H1 (cell line): ENCODE results near the gene RAPH1. TPM values are rescaled to one million over a fixed set of nuclear protein-coding genes. Genes with fewer than 3 reads are reported as not detected.

Experiments
- CTCF ChIA-PET: fragments of 300-600 bp; sonication (Branson Sonifier 250); formaldehyde crosslinking; loops from one replicate; lab custom pipeline; 2021; ENCODE audit not compliant: partially characterized antibody; lab: Charles Lee
- POLR2A ChIA-PET: fragments of 300-600 bp; sonication (Branson Sonifier 250); formaldehyde crosslinking; loops from one replicate; lab custom pipeline; 2021; ENCODE audit warnings: inconsistent platforms; ENCODE audit not compliant: partially characterized antibody; lab: Charles Lee
- DNase-seq, 2 experiments: peaks; one replicate each; pipeline versions ENCODE4 v3.0.0 to v3.0.0-alpha.2; 2010 to 2022; ENCODE audit warnings: low spot score in 2 of 2, low read depth in 1 of 2, mixed read lengths in 1 of 2
- FAIRE-seq: peaks from 2 replicates; lab custom pipeline; 2011; peaks lifted over from hg19 to GRCh38; lab: Jason Lieb, UNC
- H2AFZ ChIP-seq: 2 replicates; pipeline ENCODE4 v1.8.1; 2012; ENCODE audit warnings: low read length, inconsistent platforms
- H2AK5ac ChIP-seq: 2 replicates; pipeline ENCODE4 v1.6.1; 2013; ENCODE audit warnings: low read depth, low read length
- H2BK120ac ChIP-seq: replicated peaks from 2 replicates; pipeline ENCODE3; 2013; ENCODE audit warnings: low read depth, low read length, inconsistent platforms
- H2BK12ac ChIP-seq: 2 replicates; pipeline ENCODE4 v1.6.1; 2013; ENCODE audit warnings: low read depth, low read length
- H2BK15ac ChIP-seq: 2 replicates; pipeline ENCODE4 v1.6.1; 2013; ENCODE audit warnings: low read length
- H2BK20ac ChIP-seq: 2 replicates; pipeline ENCODE4 v1.6.1; 2013; ENCODE audit warnings: low read length
- H2BK5ac ChIP-seq: 2 replicates; pipeline ENCODE4 v1.6.1; 2013; ENCODE audit warnings: low read depth, low read length
- H3K14ac ChIP-seq: 2 replicates; pipeline ENCODE4 v1.6.1; 2013; ENCODE audit warnings: inconsistent platforms; ENCODE audit not compliant: insufficient read length
- H3K18ac ChIP-seq: 2 replicates; pipeline ENCODE4 v1.6.1; 2013; ENCODE audit warnings: low read length; ENCODE audit errors: extremely low read depth
- H3K23ac ChIP-seq: 2 replicates; pipeline ENCODE4 v1.6.1; 2013; ENCODE audit warnings: inconsistent platforms; ENCODE audit not compliant: insufficient read length
- H3K23me2 ChIP-seq: 2 replicates; pipeline ENCODE4 v1.6.1; 2013; ENCODE audit warnings: low read depth, low read length
- H3K27ac ChIP-seq: 2 replicates; pipeline ENCODE4 v1.6.1; 2011; ENCODE audit warnings: low read depth, low read length, inconsistent platforms
- H3K27me3 ChIP-seq, 4 experiments: replicated peaks in 1 of 4; 1 replicate in 1 of 4; 2 replicates in 3 of 4; pipeline versions ENCODE4 v1.6.1 to v1.8.1; 2011 to 2013; ENCODE audit warnings: low read length in 3 of 4, mild to moderate bottlenecking in 3 of 4, inconsistent platforms in 2 of 4, mixed read lengths in 2 of 4, moderate library complexity in 1 of 4; ENCODE audit not compliant: control insufficient read depth in 3 of 4, insufficient read depth in 3 of 4; ENCODE audit errors: extremely low read depth in 1 of 4
- H3K36me3 ChIP-seq, 4 experiments: 2 replicates each; pipeline versions ENCODE4 v1.6.1 to v1.8.1; 2011 to 2013; ENCODE audit warnings: mild to moderate bottlenecking in 4 of 4, low read length in 3 of 4, moderate library complexity in 2 of 4, control low read depth in 1 of 4, inconsistent platforms in 1 of 4; ENCODE audit not compliant: insufficient read depth in 4 of 4, control insufficient read depth in 2 of 4
- H3K4ac ChIP-seq: replicated peaks from 2 replicates; pipeline ENCODE3; 2013; ENCODE audit warnings: low read length, low read depth, mixed read lengths, inconsistent platforms; ENCODE audit not compliant: insufficient read length
- H3K4me1 ChIP-seq, 4 experiments: replicated peaks in 1 of 4; 1 replicate in 1 of 4; 2 replicates in 3 of 4; pipeline versions ENCODE4 v1.6.1 to v1.8.1; 2011 to 2013; ENCODE audit warnings: low read length in 3 of 4, inconsistent platforms in 2 of 4, mixed read lengths in 1 of 4; ENCODE audit not compliant: insufficient read depth in 4 of 4, control insufficient read depth in 3 of 4
- H3K4me2 ChIP-seq, 2 experiments: 2 replicates each; pipeline versions ENCODE4 v1.6.1 to v1.8.1; 2011 to 2013; ENCODE audit warnings: low read depth in 2 of 2, low read length in 2 of 2, control low read depth in 1 of 2, inconsistent platforms in 1 of 2, mild to moderate bottlenecking in 1 of 2; ENCODE audit not compliant: insufficient read depth in 1 of 2
- H3K4me3 ChIP-seq, 4 experiments: fragments of 200-600, 300-600 bp in 1 of 4; sonication (generic), shearing (Covaris generic), sonication (Bioruptor Twin) in 1 of 4; 2 replicates each; pipeline versions ENCODE4 v1.5.1 to v1.8.1; 2011 to 2016; ENCODE audit warnings: low read length in 4 of 4, low read depth in 3 of 4, control low read depth in 2 of 4, inconsistent platforms in 2 of 4, mild to moderate bottlenecking in 2 of 4, mixed read lengths in 1 of 4, moderate library complexity in 1 of 4; ENCODE audit not compliant: insufficient read depth in 2 of 4; ENCODE audit errors: extremely low read depth in 1 of 4
- H3K56ac ChIP-seq: replicated peaks from 2 replicates; pipeline ENCODE3; 2013; ENCODE audit warnings: low read depth, mild to moderate bottlenecking, mixed read lengths, low read length, inconsistent platforms; ENCODE audit not compliant: insufficient read length
- H3K79me1 ChIP-seq: 2 replicates; pipeline ENCODE4 v1.6.1; 2013; ENCODE audit warnings: low read depth, low read length, control low read depth
- H3K79me2 ChIP-seq, 2 experiments: 2 replicates each; pipeline versions ENCODE4 v1.6.1 to v1.8.1; 2012 to 2013; ENCODE audit warnings: low read length in 2 of 2, mild to moderate bottlenecking in 2 of 2, inconsistent platforms in 1 of 2; ENCODE audit not compliant: insufficient read depth in 2 of 2, control insufficient read depth in 1 of 2
- H3K9ac ChIP-seq, 4 experiments: replicated peaks in 1 of 4; 1 replicate in 1 of 4; 2 replicates in 3 of 4; pipeline versions ENCODE4 v1.6.1 to v1.8.1; 2011 to 2013; ENCODE audit warnings: low read depth in 3 of 4, low read length in 3 of 4, control low read depth in 2 of 4, mild to moderate bottlenecking in 2 of 4, moderate library complexity in 2 of 4, inconsistent platforms in 1 of 4; ENCODE audit errors: extremely low read depth in 1 of 4
- H3K9me3 ChIP-seq, 2 experiments: 2 replicates each; pipeline versions ENCODE4 v1.6.1 to v1.8.1; 2012 to 2013; ENCODE audit warnings: mild to moderate bottlenecking in 2 of 2, moderate library complexity in 2 of 2, control low read depth in 1 of 2, inconsistent platforms in 1 of 2, low read depth in 1 of 2, low read length in 1 of 2, mixed read lengths in 1 of 2; ENCODE audit not compliant: insufficient read depth in 2 of 2
- H4K20me1 ChIP-seq, 2 experiments: replicated peaks in 1 of 2; 2 replicates each; pipeline versions ENCODE3 to v1.8.1; 2011 to 2013; ENCODE audit warnings: inconsistent platforms in 2 of 2, low read length in 2 of 2, mild to moderate bottlenecking in 1 of 2; ENCODE audit not compliant: insufficient read depth in 2 of 2, control insufficient read depth in 1 of 2
- H4K5ac ChIP-seq: 2 replicates; pipeline ENCODE4 v1.6.1; 2013; ENCODE audit warnings: low read length, low read depth, mixed read lengths, inconsistent platforms; ENCODE audit not compliant: insufficient read length
- H4K8ac ChIP-seq: 2 replicates; pipeline ENCODE4 v1.8.0; 2013; ENCODE audit warnings: mild to moderate bottlenecking, moderate library complexity, low read length, inconsistent platforms; ENCODE audit not compliant: insufficient read depth; ENCODE audit errors: extremely low read depth
- H4K91ac ChIP-seq: replicated peaks from 2 replicates; pipeline ENCODE3; 2013; ENCODE audit warnings: low read length, mixed read lengths, inconsistent platforms; ENCODE audit not compliant: insufficient read length
- ASH2L ChIP-seq: fragments of 200-600, 300-600 bp; sonication (generic); IDR thresholded peaks from one replicate; pipeline ENCODE4 v1.7.1; 2017; ENCODE audit warnings: low read length
- ATF2 ChIP-seq: IDR thresholded peaks from 2 replicates; pipeline ENCODE4 v1.6.1; 2012; ENCODE audit warnings: low read length, inconsistent platforms
- BRCA1 ChIP-seq: IDR thresholded peaks from 2 replicates; pipeline ENCODE4 v1.6.1; 2012; ENCODE audit warnings: low read depth, low read length, improper control_type of control experiment
- CEBPB ChIP-seq: IDR thresholded peaks from 2 replicates; pipeline ENCODE4 v1.6.1; 2012; ENCODE audit warnings: low read depth, low read length
- EP300 ChIP-seq, 2 experiments: IDR thresholded peaks; 1 replicate in 1 of 2; 2 replicates in 1 of 2; pipeline ENCODE4 v1.6.1; 2011 to 2012; ENCODE audit warnings: low read depth in 2 of 2, low read length in 2 of 2, mild to moderate bottlenecking in 2 of 2, borderline replicate concordance in 1 of 2, inconsistent platforms in 1 of 2, moderate library complexity in 1 of 2
- KDM5A ChIP-seq: fragments of 200-600 bp; IDR thresholded peaks from 2 replicates; pipeline ENCODE4 v1.7.1; 2012; ENCODE audit warnings: mild to moderate bottlenecking, low read length, inconsistent platforms, mixed read lengths
- RNF2 ChIP-seq: fragments of 200-900, 300-1000 bp; sonication (generic); IDR thresholded peaks from 2 replicates; pipeline ENCODE4 v1.7.1; 2016; ENCODE audit warnings: borderline replicate concordance, low read depth, mild to moderate bottlenecking, antibody characterized with exemption, low read length; ENCODE audit not compliant: poor library complexity, severe bottlenecking; ENCODE audit errors: missing control alignments
- TAF1 ChIP-seq: IDR thresholded peaks from 2 replicates; pipeline ENCODE4 v1.6.1; 2011; ENCODE audit warnings: mild to moderate bottlenecking, low read depth, low read length
- YY1 ChIP-seq: IDR thresholded peaks from 2 replicates; pipeline ENCODE4 v1.6.1; 2011; ENCODE audit warnings: low read depth, mild to moderate bottlenecking, low read length
- WGBS, 2 experiments: shearing (Covaris generic) in 1 of 2; methylation state at CpG; one replicate each; pipeline versions ENCODE4 v1.1.6 to v1.1.7; 2013 to 2015; ENCODE audit warnings: low lambda C conversion rate in 2 of 2, mixed read lengths in 2 of 2, inconsistent platforms in 1 of 2, low coverage in 1 of 2, missing lambda C conversion rate in 1 of 2; ENCODE audit not compliant: insufficient replicate concordance in 2 of 2, insufficient coverage in 1 of 2, insufficient read length in 1 of 2; ENCODE audit errors: extremely low coverage in 1 of 2, missing lambda C conversion rate in 1 of 2; 5-methylcytosine and 5-hydroxymethylcytosine counted together
- polyA plus RNA-seq, 7 experiments: library from polyadenylated mRNA; depleted of rRNA in 3 of 7; stranded (reverse) in 5 of 7; unstranded in 2 of 7; fragments of >200 nt in 5 of 7; fragments of 200-250 nt in 2 of 7; gene quantifications; 1 replicate in 5 of 7; 2 replicates in 1 of 7; 4 replicates in 1 of 7; pipeline versions ENCODE4 v1.2.1 to v1.2.3, GENCODE V29; 2011 to 2013; ENCODE audit warnings: missing spikeins in 2 of 7, mixed read lengths in 2 of 7
- total RNA-seq: library from RNA; stranded (reverse); fragmentation: NEBNext Ultra II Directional; extraction: Animal tissue kit (Norgen Biotek cat#: 25700); gene quantifications from 2 replicates; pipeline ENCODE4 v1.2.1, GENCODE V29; 2021

The RAPH1 gene
- total and polyA plus RNA-seq, 2 of the 8 experiments (the other 6 are each of a cell fraction or from before 2014, with no cell fraction given): 3.8 to 27.4 TPM

GRCh38 chr2:203346612-203347011, 188.5 kb downstream of the RAPH1 start:
- Histone ChIP-seq H3K23me2 (no peaks in the 10 kb centered on the region), H3K4me2 (no peak overlapping the region), H3K18ac (no peak overlapping the region), H2AFZ (no peak overlapping the region), H3K79me2 (peaks cover 6 to 93% of the 10 kb centered on the region in 2 experiments), H2BK12ac (no peak overlapping the region), H3K9ac (no peak overlapping the region), H3K79me1 (0 out of 2 replicates have a peak, but pooled peaks cover 2% of the 10 kb centered on the region), H2BK5ac (no peak overlapping the region), H3K27me3 (no peaks in the 10 kb centered on the region), H3K27ac (no peak overlapping the region), H4K91ac (no peak overlapping the region), H3K4me1 (0 out of 7 replicates have a peak, but pooled peaks cover 0 to 2% (median 0%) of the 10 kb centered on the region in 4 experiments), H3K4me3 (no peak overlapping the region), H3K9me3 (no peaks in the 10 kb centered on the region), H2BK15ac (no peak overlapping the region), H4K20me1 (peaks cover 2 to 6% of the 10 kb centered on the region in 2 experiments), H3K4ac (no peak overlapping the region), H3K23ac (no peak overlapping the region), H3K14ac (no peak overlapping the region), H4K5ac (no peak overlapping the region), H2BK120ac (no peak overlapping the region), H2AK5ac (no peak overlapping the region), H3K36me3 (peaks cover 0 to 6% (median 2%) of the 10 kb centered on the region in 4 experiments; a peak in 4 of 8 replicates), H2BK20ac (no peak overlapping the region), H4K8ac (no peak overlapping the region), H3K56ac (no peak overlapping the region)
- CTCF ChIA-PET: interaction anchor here (1.8 kb wide), 1 partner anchor 9 kb away, joined by 3 read pairs; no protein-coding TSS in a partner anchor
- DNase-seq (no peak), FAIRE-seq (no peak)
- POLR2A ChIA-PET: interaction anchor here (0.8 to 1.1 kb wide), 2 partner anchors 10 to 49 kb away, joined by 3 to 4 read pairs; no protein-coding TSS in a partner anchor
- 81% methylated on average over 1 of the region's 1 CpG; no CpG with 5 or more reads in 1 of the 2 experiments for WGBS, 2 experiments
- TF ChIP-seq YY1 (no peak), ASH2L (no peak), ATF2 (no peak), KDM5A (no peak), TAF1 (no peak), RNF2 (no peak), BRCA1 (no peak), EP300 (IDR thresholded peaks at IDR 0.05; ENCODE audit: borderline replicate concordance in 1 of 2, low read depth in 2 of 2, low read length in 2 of 2) (no peak), CEBPB (no peak)
